ENCODE measurements around the gene KRTAP10-6.
"Not testable (repeated sequence)": the region's sequence is repeated elsewhere in the genome, so short reads cannot be mapped to it uniquely, and the experiment has no call there.

Gene KRTAP10-6

DNA sequence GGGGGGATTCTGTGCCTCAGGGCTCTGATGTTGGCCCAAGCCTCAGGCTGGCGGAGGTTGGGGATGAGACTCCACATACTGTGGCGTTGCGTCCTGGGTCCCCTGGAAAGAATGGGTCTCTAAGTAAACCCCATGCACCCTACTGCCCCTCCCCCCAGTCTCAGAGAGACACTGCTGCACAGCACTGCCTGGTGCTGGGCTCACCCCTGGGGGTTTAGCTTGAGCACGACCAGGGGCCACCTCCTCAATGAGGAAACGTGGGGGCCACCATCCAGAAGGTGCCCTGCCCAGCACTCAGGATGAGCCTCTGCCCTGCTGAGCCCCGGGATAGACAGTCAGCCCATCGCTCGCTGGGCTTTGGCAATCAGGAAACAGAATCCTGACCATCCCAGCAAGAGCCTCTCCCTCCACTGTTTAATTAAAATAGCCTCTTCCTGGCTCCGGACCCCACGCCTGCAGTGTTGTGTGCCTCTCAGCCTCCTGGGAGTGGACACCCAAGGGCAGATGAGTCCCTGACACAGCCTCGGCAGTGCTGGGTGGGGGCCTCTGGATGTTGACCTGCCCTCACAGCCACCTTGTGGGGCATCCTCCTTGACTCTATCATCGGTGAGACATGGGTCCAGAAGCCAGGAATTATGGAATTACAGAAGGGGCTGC, 22.3 kb downstream of the KRTAP10-6 start:
- DNase-seq, result no peak
- in situ Hi-C loops (cut with HindIII; ENCODE audit: low pct_ligation_motif_present, low pct_unique_long_range_greater_than_20kb, low sequenced_read_pairs), result no loop called here

DNA sequence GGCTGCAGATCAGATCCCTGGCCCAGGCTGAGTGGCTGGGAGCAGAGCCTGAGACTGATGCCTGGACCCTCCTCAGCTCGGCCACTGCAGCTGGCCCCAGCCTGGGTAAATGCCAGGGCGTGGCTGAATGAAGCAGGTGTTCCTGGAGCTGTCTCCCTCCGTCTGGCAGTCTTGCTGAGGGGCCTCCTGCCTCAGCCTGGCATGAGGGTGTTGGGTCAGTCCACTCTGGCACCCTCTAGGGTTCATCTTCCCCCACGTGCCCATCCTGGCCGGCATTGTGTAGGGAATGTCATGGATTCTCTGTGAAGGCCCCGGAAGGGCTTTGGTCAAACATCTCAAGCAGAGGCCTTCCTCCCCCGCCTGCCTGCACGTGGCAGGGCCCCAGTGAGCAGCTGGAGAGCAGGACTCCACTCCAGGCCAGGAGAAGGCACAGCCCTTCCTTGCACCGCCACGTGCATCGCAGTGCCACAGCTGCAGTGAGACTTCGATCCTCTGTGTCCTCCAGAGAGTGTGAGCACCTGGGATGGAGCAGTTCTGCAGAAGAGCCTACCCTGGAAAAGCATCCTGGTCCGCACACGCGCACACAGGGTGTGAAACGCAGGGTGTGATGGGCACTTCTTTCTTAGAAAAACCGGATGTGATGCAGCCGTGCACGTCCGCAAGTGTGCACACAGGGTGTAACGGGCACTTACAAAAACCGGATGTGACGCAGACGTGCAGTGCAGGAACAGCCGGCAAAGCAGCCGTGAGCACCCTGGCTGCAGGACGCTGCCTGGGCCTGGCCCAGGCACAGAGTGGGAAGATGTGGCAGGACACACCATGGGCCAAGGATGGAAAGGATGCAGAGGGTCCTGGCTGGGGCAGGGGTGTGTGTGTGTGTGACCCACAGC, 23.4 kb downstream of the KRTAP10-6 start:
- in situ Hi-C loops (cut with HindIII; ENCODE audit: low pct_ligation_motif_present, low pct_unique_long_range_greater_than_20kb, low sequenced_read_pairs), result no loop called here
- DNase-seq, result no peak

DNA sequence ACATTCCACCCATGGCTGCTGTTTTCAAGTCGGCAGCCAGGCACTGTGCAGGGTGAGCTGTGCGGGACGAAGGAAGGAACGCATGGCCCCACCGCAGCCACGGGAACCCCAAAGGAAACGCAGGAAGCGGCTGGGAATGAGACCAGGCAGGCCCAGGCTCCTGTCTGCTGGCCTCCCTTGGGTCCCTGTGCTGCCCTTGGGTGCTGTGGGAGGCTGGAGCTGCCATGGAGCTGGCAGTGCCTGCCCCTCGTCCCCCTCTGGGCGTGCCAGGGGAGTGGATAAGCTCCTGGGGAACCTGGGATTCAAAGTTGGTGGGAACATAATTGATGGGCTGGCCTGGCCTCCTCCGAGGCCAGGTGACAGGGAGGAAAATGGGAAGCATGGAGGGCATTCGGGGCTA, 24.0 kb downstream of the KRTAP10-6 start:
- DNase-seq, result no peak
- in situ Hi-C loops (cut with HindIII; ENCODE audit: low pct_ligation_motif_present, low pct_unique_long_range_greater_than_20kb, low sequenced_read_pairs), result no loop called here

DNA sequence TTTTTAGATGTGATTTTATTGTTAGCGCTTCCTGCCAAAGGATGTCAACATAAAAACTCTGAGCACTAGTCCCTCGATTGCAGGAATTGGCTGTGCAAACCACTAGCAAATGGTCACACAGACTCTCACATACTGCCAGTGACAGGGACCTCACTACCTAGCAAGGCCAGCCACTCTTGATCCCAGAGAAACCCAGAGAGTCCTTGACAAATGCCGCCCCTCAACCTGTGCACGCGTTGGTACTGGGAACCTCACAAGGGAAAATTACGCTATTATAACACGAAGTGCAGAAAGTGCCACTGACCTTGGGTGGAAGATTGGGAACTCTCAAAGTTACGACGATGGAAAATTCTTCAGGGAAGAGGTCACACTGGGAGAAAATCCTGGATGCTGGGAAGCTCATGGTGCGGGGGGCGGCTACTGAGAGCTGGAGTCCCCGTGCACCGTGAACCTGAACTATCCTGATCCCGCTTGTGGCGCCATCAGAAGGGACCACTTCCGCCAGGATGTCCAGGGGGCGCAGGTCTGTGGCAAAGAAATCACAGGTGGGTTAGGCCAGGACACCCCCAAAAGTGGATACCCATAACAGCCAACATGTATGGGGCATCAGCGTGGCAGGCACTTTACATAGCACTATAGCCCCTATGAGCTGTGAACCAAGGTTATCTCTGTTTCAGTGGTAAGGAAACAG, 24.7 kb downstream of the KRTAP10-6 start:
- in situ Hi-C loops (cut with HindIII; ENCODE audit: low pct_ligation_motif_present, low pct_unique_long_range_greater_than_20kb, low sequenced_read_pairs), result no loop called here
- no peak for DNase-seq

DNA sequence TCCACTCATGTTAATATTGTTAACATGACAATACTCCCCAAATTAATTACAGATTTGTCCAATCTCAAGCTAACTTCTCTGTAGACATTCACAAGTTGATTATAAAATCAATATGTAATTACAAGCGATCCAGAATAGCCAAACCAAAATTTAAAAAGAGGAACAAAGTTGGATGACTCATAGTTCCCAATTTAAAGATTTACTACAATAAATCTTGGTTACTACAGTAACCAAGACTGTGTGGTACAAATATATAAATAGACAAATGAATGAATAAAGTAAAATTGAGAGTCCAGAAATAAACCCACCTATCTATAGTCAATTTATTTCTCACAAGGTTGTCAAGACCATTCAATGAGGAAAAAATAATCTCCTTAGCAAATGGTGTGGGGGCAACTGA, 25.9 kb downstream of the KRTAP10-6 start:
- DNase-seq, result no peak
- in situ Hi-C loops (cut with HindIII; ENCODE audit: low pct_ligation_motif_present, low pct_unique_long_range_greater_than_20kb, low sequenced_read_pairs), result no loop called here

DNA sequence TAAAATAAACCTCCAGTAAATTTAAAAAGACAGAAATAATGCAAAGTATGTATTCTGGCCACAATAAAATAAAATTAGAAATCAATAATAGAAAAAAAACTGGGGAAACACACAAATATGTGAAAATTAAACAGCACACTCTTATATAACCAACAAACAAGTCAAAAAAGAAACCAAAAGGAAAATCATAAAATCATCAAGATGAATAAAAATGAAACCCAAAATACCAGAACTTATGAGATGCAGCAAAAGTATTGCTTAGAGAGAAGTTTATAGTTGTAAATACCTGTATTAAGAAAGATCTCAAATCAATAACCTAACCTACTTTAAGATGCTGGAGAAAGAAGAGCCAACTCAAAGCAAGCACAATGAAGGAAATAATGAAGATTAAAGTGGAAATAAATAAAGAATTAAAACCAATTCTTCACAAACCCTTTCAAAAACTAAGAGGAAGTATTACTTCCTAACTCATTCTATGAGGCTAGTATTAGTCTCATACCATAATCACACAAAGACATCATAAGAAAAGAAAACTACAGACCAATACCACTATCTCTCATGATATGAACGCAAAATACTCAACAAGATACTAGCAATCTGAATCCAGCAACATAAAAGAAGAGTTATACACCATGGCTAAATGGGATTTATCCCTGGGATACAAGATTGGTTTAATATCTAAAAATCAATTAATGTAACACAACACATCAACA, 27.3 kb downstream of the KRTAP10-6 start:
- in situ Hi-C loops (cut with HindIII; ENCODE audit: low pct_ligation_motif_present, low pct_unique_long_range_greater_than_20kb, low sequenced_read_pairs), result no loop called here

DNA sequence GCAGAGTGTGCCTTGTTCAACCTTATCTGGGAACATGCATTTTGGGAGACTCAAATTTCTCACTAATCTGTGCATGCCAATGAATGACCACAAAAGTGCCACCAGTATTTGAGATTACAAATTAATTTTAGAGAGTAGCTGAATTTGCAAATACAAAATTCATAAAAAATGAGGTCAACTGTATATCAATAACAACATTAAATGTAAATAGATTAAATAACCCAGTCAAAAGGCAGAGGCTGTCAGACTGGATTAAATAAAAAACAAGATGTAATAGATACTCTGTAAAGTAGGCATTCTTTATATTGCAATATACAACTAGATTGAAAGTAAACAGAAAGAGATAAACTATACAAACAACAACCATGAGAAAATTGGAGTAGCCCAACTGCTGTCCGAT, 28.2 kb downstream of the KRTAP10-6 start:
- DNase-seq, result no peak
- in situ Hi-C loops (cut with HindIII; ENCODE audit: low pct_ligation_motif_present, low pct_unique_long_range_greater_than_20kb, low sequenced_read_pairs), result no loop called here

More for the DNA sequence above, 27.3 kb downstream of the KRTAP10-6 start:
- DNase-seq, result no peak

DNA sequence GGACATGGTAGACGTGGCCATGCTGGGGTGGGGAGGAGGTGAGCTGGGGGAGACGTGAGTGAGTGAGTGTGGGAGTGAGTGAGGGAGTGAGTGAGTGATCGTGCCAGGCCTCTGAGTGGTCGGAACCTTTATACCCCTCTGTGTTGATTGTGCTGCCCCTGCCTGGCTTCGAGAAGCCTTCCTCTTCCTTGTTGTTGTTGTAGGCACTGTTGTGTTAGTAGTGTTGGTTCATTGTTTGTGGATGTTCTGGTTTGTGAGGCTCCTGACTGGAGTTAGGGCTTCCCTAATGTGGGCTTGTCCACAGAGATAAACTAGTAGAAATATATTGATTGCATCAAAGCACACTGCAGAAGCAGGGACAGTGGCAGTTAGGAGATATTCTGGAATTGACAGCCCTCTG, 33.6 kb downstream of the KRTAP10-6 start, which contains the start of gene KRTAP10-3:
KRTAP10-3 (minus strand) TSS at position 101 of the 400 bp plus-strand sequence; CDS start at position 21, 80 bp downstream.
- no peak for DNase-seq
- in situ Hi-C loops (cut with HindIII; ENCODE audit: low pct_ligation_motif_present, low pct_unique_long_range_greater_than_20kb, low sequenced_read_pairs), result no loop called here

DNA sequence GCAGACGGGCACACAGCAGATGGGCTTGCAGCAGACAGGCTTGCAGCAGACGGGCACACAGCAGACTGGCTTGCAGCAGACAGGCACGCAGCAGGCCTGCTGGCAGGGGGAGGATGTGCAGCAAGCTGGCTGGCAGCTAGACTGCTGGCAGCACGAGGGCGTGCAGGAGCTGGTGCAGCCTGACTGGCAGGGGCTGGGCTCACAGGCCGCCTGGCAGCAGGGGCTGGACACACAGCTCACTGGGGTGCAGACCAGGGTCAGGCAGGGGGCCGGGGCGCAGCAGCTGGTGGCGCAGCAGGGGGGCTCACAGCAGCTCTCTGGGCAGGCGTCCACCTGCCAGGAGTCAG, 34.0 kb downstream of the KRTAP10-6 start:
- in situ Hi-C loops (cut with HindIII; ENCODE audit: low pct_ligation_motif_present, low pct_unique_long_range_greater_than_20kb, low sequenced_read_pairs); DNase-seq: not testable (repeated sequence)

DNA sequence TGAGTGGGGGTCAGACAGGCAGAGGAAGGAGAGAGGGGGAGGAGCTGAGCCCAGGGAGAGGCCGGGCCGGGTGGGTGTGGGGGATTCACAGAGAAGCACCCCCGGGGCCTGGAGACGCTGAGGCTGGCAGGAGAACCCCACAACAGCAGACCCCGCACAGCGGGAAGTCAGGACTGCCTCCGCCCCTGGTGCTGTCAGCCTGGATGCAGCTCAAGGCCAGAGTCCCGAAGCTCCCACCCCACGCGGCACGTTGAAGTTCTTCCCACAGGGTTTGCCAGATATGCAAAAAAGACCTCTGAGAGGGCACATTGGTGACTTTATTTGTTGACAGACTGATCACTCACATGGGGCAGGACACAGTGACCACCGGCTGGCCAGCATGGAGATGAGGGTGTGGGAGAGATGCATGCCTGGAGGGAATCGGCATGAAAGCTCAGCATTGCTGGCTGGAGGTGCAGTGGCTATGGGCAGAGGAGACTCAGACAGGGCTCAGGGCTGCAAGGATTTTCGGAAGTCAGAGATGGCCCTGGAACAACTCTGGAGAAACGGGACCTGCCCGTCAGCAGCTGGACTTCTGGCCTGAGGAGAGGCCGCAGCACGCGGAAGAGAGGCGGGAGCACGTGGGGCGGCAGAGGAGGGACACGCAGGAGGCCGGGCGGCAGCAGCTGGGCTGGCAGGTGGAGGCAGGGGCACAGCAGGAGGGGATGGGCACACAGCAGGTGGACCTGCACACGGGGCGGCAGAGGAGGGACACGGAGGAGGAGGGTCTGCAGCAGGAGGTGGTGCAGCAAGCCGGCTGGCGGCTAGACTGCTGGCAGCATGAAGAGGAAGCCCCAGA, 34.6 kb downstream of the KRTAP10-6 start:
- no peak for DNase-seq
- in situ Hi-C loops (cut with HindIII; ENCODE audit: low pct_ligation_motif_present, low pct_unique_long_range_greater_than_20kb, low sequenced_read_pairs), result no loop called here

DNA sequence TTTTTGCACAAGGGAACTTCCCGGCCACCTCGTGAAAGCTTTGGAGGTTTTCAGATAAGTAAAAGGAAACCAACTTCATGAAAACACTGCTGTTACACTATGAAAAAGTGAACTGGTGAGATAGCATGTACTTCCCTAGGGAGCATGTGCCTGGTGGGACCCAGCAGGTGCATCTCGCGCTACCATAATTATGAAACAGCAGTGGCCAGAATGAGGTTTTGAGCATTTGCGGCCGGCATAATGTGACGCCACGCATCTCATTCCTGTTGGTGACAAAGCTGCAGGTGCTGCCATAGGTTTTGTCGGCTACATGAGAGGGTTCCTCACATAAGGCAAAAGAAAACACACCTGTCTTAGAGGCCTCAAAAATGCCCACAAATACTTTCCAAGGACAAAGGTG, 35.4 kb downstream of the KRTAP10-6 start:
- in situ Hi-C loops (cut with HindIII; ENCODE audit: low pct_ligation_motif_present, low pct_unique_long_range_greater_than_20kb, low sequenced_read_pairs), result no loop called here
- no peak for DNase-seq

DNA sequence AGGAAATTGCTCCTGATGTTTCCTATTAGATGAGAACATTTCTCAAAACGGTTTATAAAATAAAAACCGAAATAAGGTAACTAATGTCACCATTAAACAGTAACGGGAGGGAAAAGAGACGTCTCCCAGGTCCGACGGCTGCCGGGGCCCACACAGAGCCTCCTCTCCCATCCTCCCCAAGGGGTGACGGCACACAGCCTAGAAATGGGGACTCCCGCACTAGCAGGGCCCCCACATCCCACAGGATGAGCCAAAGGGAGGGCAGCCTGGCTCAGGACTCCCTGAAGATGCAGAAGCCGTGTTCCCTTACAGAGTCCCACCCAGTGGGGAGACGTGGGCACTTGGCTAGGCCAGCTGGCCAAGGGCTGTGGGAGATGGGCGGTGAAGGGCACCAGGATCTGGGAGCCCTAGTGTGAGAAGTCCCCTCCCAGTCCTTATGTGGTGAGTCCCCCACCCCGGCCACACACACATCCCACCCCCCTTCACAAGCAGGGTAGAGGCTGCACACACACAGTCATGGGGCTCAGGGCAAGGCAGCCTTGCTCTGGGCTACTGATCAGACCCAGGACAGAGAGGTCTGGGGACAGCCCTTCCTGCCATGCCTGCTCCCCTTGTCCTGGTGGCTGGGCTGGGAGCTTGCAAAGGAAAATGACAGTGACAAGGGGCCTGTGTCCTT, 37.0 kb downstream of the KRTAP10-6 start:
- in situ Hi-C loops (cut with HindIII; ENCODE audit: low pct_ligation_motif_present, low pct_unique_long_range_greater_than_20kb, low sequenced_read_pairs), result no loop called here

DNA sequence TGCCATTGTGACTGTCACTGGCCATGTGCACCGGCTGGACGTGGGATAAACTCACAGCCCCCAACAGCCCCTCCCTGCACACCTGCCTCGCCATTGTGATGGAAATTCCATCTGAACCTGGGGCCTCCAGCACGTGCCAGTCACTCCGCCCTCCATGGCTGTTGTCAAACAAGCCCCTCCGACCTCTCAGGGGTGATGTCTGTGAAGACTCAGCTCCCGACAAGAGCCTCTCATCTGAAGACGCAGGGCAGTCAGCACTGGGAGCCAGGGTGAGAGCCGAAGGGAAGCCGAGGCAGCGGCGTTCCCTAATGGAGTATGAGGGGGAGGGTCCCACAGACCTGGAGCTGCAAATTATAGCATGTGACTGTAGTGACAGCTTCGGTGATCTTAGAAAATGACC, 39.6 kb downstream of the KRTAP10-6 start:
- in situ Hi-C loops (cut with HindIII; ENCODE audit: low pct_ligation_motif_present, low pct_unique_long_range_greater_than_20kb, low sequenced_read_pairs), result no loop called here

More for the DNA sequence above, 37.0 kb downstream of the KRTAP10-6 start:
- no peak for DNase-seq

DNA sequence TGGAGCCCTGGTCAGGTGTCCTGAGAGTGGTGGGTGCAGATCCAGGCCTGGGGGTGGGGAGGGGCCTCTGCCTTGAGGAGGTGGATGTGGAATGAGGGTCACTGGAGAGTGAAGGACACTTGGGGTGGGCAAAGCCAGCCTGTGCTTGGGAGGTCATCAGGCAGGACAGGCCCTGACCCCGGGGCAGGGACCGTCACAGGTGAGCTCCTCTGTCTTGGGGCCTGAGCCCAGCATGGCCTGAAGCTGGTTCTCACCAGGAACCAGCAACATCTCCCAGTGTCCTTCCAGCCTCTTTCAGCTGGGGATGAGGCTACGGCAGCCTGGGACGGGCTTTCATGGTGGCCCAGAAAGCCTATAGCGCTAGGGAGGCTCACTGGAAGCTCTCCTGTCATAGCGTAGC, 40.2 kb downstream of the KRTAP10-6 start:
- no peak for DNase-seq
- in situ Hi-C loops (cut with HindIII; ENCODE audit: low pct_ligation_motif_present, low pct_unique_long_range_greater_than_20kb, low sequenced_read_pairs), result no loop called here

More for the DNA sequence above, 39.6 kb downstream of the KRTAP10-6 start:
- no peak for DNase-seq

DNA sequence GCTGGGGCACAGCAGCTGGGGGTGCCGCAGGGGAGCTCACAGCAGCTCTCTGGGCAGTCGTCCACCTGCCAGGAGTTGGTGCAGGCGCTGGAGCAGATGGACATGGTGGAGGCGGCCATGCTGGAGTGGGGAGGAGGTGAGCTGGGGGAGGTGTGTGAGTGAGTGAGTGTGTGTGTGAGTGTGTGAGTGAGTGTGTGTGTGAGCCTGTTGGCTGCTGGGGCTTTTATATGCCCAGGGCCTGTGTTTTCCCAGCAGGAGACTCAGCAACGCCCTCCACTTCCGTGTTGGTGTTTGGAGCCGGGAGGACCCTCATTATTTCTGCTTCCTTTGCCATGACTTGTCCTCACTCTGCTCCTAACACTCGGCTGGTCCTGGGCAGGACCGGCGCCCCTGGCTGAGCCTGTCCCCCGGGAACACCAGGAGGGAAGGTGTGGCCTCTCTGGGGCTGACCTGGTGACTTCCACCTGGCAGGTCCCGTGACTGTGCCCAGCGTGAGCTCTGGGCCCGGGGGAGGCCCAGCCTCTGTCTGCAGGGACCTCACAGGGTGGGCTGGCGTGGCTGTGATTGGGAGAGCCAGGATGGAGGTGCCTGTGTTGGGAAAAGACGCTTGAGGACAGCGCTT, 40.9 kb downstream of the KRTAP10-6 start, which contains the start of gene KRTAP10-2:
KRTAP10-2 (minus strand) TSS at position 166 of the 622 bp plus-strand sequence; CDS start at position 119, 47 bp downstream.
- DNase-seq, result no peak
- in situ Hi-C loops (cut with HindIII; ENCODE audit: low pct_ligation_motif_present, low pct_unique_long_range_greater_than_20kb, low sequenced_read_pairs), result no loop called here

DNA sequence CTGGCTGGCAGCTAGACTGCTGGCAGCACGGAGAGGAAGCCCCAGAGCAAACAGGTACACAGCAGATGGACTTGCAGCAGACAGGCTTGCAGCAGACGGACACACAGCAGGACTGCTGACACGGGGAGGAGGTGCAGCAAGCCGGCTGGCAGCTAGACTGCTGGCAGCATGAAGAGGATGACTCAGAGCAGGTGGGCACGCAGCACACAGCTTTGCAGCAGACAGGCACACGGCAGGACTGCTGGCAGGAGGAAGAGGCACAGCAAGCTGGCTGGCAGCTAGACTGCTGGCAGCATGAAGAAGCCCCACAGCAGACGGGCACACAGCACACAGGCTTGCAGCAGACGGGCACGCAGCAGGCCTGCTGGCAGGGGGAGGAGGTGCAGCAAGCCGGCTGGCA, 41.5 kb downstream of the KRTAP10-6 start:
- DNase-seq, result no peak
- in situ Hi-C loops (cut with HindIII; ENCODE audit: low pct_ligation_motif_present, low pct_unique_long_range_greater_than_20kb, low sequenced_read_pairs), result no loop called here

DNA sequence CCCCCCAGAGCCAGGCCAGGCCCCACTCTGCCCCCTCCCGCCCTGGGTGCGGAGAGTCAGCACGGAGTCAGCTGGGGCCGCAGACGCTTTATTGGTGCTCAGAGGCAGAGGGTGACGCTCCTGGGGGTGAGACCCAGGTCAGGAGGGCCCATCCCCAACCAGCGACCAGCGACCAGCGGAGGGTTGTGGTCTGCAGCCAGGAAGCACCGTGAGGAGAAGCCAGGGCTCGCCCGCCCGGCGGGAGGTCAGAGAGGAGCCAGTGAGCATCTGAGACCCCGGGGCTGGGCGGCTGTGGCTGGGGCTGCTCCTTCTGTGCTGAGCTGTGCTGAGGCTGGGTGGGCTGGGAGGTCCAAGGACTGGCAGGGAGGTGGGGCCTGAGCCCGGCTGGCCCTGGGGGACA, 42.0 kb downstream of the KRTAP10-6 start:
- in situ Hi-C loops (cut with HindIII; ENCODE audit: low pct_ligation_motif_present, low pct_unique_long_range_greater_than_20kb, low sequenced_read_pairs); DNase-seq: not testable (repeated sequence)
